ENCODE data around the gene NEDD4L.
"Not testable (repeated sequence)": the region's sequence is repeated elsewhere in the genome, so short reads cannot be mapped to it uniquely, and the experiment has no call there.

The NEDD4L gene

GRCh38 chr18:58435221-58436005 lies 391.4 kb downstream of the NEDD4L start:
- not testable (repeated sequence) for DNase-seq

GRCh38 chr18:58438161-58438957 lies 394.3 kb downstream of the NEDD4L start:
- peak; percentile 40 for DNase-seq

DNA sequence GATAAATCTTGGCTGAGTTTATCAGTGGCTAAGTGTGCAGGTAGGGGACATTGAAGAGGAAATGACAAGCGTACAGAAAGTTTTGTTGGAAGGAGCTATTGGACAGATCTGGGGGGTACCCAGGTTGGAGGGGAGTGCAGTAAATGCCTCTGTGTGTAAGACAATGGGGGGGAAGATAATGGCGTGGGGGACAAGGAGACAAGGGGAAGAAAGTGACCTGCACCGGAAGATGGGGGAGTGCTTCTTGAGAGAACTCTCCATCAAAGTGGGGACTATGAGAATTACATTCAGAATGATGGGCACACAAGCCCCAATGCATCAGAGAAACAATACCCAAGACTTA lies 394.9 kb downstream of the NEDD4L start:
- no peak for DNase-seq

- DNase-seq: no peak
Observed at GRCh38 chr18:58443671-58444070, 399.6 kb downstream of the NEDD4L start.

GRCh38 chr18:58446391-58447060 lies 402.5 kb downstream of the NEDD4L start:
- peak; percentile 20 for DNase-seq

DNA sequence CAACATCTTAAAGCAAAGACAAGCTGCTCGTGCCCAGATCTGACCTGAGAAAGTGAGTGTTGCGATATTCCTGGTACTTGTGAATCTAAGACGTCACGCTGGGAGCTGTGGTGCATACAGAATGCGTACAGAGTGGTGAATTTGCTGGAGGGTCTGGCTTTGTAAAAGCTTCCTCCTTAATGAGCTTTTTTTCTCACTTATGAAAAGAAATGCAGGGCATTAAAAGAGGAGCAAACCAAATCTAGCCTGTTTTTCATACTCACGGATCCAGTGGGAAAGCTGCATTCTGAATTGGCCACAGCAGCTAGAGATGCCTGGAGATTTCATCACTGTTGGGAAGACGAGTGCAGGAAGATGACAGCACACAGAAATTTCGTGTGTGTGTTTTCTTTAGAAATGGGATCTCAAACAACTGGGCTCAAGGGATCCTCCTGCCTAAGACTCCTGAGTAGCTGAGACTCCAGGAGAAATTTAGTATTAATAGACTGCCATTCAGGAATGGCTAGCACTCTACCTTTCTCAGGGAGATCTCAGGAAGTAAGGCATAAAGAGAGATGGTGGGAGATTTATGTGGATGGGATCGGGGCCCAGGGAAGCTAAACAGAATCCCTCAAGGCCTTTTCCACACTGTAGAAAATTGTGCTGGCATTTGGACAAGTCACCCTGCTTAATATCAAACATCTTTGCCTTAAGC lies 403.5 kb downstream of the NEDD4L start:
- no peak for DNase-seq

DNA sequence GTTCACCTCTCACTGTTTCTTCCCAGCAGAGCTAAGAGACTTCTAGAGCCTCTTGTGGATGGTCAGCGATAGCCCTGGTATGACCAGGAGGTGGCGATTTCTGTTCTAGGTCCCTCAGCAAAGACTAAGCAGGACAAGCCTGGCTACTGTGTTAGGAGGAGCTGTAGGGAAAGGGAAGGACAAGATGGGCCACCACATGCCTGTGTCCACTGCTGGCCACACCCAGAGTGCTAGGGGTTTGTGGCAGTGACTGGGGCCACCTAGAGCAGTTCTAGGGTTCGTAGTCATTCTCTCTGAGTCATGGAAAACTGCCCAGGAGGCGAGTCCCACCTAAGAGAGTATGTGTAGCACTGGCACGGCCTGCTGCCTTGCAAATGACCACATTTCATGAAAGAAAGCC lies 405.4 kb downstream of the NEDD4L start:
- DNase-seq: no peak

Measured in RPMI8226 (cell line).